ENCODE results near the gene AMELX.

AMELX gene

GRCh38 chrX:11311706-11312105, 18.5 kb downstream of the AMELX start:
- no peak for DNase-seq

- no peak for DNase-seq
Observed at GRCh38 chrX:11319806-11320520, 26.8 kb downstream of the AMELX start.

- DNase-seq = no peak
Observed at GRCh38 chrX:11321986-11322385, 28.8 kb downstream of the AMELX start.

- no peak for DNase-seq
Observed at GRCh38 chrX:11328134-11328533, 34.9 kb downstream of the AMELX start.

GRCh38 chrX:11329021-11329420, 35.8 kb downstream of the AMELX start:
- DNase-seq = no peak

- DNase-seq = no peak
Observed at GRCh38 chrX:11331788-11332187, 38.6 kb downstream of the AMELX start.

- DNase-seq = no peak
Observed at GRCh38 chrX:11334165-11334564, 41.0 kb downstream of the AMELX start.

GRCh38 chrX:11336201-11336600, 43.0 kb downstream of the AMELX start:
- DNase-seq = no peak

- no peak for DNase-seq
Observed at GRCh38 chrX:11337292-11338009, 44.2 kb downstream of the AMELX start.

GRCh38 chrX:11341274-11342201, 48.3 kb downstream of the AMELX start:
- no peak for DNase-seq

- no peak for DNase-seq
Observed at GRCh38 chrX:11342673-11343072, 49.5 kb downstream of the AMELX start.

- no peak for DNase-seq
Observed at GRCh38 chrX:11346121-11346682, 53.0 kb downstream of the AMELX start.

GRCh38 chrX:11347300-11347699, 54.1 kb downstream of the AMELX start:
- no peak for DNase-seq

- no peak for DNase-seq
Observed at GRCh38 chrX:11349020-11349419, 55.8 kb downstream of the AMELX start.

GRCh38 chrX:11349661-11350337, 56.6 kb downstream of the AMELX start:
- no peak for DNase-seq

All from NCI-H146 (cell line).